NCI-H526 treated with DMSO at 0.1 percent for 48 hours (cell line): ENCODE measurements around the gene KIF6.

Source experiments
- DNase-seq: peaks from one replicate; lab custom pipeline; 2025; lab: John Stamatoyannopoulos, UW

Gene KIF6

GRCh38 chr6:39590871-39591393 lies 134.3 kb downstream of the KIF6 start:
- no peak for DNase-seq

GRCh38 chr6:39587080-39587479 lies 138.1 kb downstream of the KIF6 start:
- DNase-seq: no peak

DNA sequence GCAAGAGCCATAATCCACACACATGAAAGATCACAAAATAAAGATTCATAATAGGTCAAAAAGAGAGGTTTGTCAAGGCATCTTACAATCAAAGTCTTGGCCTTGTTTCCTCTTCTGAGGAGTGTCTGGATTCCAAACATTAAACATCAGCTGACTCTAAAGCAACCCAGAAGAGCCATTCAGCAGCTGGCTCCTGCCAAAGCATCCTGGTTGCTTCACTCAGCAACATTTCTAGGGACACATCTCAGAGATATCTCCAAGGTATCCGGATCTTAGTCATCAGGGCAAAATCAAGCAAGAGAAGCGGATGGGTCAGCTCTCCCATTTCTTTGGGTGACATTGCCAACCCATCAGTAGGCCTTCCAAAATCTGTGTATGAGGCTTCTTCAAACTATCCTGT lies 139.6 kb downstream of the KIF6 start:
- DNase-seq: no peak

GRCh38 chr6:39577446-39578165 lies 147.6 kb downstream of the KIF6 start:
- DNase-seq: no peak

- no peak for DNase-seq
Measured at GRCh38 chr6:39576556-39577303, 148.5 kb downstream of the KIF6 start.

GRCh38 chr6:39574991-39575390 lies 150.2 kb downstream of the KIF6 start:
- DNase-seq: no peak

DNA sequence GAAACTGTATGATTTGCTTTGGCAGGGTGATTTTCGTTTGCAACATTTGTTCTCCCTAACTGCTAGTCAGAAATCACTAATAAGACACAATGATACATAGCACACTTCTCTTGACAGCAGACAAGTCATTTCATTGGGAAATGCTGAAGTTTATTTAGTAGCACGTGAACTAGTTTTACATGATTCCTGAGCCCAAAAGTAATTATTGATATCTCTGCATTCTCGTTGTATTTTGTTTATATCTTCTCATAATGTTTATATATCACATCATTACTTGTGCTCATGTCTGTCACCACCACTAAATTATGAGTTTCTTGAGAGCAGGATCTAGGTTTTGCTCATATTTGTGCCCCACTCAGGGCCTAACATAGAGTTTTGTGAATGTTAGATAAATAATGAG lies 151.7 kb downstream of the KIF6 start:
- no peak for DNase-seq

DNA sequence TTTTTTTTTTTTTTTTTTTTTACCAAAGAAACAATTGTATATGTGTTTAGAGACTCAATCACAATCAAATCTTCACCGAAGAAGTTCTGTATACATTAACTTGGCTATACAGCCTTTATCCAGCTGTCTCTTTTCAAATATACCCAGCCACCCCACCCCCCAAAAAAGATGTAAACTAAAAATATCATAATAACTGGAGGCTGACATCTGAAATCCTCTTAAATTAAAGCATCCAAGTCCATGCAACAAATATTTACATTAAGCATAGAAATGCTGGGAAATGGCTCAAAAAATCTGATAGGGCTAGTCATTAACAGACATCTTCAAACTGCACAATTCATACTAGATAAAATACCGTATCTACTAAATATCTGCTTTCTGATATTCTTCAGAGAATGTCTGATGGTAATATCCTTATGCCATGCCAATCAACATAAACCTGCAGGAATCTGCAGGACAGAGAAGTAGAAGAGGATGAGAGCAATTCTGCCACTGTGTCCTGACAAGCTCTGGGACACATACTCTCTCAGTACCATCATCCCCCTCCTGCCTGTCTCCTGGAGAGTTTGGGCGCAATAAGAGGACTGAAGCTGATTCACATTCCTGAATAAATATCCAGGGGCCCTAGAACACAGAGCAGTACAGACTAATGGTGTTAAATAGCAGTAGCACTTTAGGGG lies 152.4 kb downstream of the KIF6 start:
- no peak for DNase-seq

- DNase-seq: no peak
Measured at GRCh38 chr6:39568896-39569295, 156.3 kb downstream of the KIF6 start.

DNA sequence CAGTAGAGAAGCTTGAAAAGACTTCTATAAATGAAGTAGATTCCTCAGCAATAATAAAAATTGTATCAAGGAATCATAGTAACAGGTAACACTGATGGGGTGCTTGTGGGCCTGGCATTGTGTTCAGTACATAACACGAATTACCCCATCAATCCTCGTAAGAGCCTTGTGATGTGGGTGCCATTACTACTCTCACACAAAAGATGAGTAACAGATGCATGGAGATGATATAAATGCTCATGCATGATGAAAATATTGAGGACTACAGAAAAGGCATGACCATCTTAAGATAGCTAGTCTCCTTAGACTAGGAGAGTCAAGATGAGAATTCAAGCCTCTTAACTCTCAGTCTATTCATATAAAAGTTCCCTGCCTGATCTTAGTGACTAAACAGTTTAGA lies 158.1 kb downstream of the KIF6 start:
- DNase-seq: no peak

- DNase-seq: no peak
Measured at GRCh38 chr6:39566456-39566855, 158.8 kb downstream of the KIF6 start.

GRCh38 chr6:39565956-39566355 lies 159.3 kb downstream of the KIF6 start:
- DNase-seq: no peak

GRCh38 chr6:39563566-39564311 lies 161.5 kb downstream of the KIF6 start:
- no peak for DNase-seq

GRCh38 chr6:39561536-39562266 lies 163.5 kb downstream of the KIF6 start:
- no peak for DNase-seq

DNA sequence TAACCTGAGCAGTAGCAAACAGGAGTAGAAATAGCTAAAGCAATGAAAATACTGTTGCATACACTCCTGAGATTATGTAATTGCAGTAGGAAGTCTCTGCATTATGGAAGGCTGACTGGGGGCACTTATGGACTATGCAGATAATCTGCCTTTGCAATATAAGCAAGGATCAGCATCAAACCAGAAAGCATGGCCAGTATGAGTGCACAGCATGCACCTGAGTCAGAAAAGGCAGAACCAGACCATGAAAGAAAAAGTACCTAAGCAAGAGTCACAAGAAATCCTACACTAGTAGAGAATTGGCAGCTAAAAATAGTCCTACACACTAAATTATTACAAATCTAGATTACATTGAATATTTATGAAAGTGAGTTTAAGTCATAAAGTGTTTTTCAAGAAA lies 164.3 kb downstream of the KIF6 start:
- DNase-seq: no peak

DNA sequence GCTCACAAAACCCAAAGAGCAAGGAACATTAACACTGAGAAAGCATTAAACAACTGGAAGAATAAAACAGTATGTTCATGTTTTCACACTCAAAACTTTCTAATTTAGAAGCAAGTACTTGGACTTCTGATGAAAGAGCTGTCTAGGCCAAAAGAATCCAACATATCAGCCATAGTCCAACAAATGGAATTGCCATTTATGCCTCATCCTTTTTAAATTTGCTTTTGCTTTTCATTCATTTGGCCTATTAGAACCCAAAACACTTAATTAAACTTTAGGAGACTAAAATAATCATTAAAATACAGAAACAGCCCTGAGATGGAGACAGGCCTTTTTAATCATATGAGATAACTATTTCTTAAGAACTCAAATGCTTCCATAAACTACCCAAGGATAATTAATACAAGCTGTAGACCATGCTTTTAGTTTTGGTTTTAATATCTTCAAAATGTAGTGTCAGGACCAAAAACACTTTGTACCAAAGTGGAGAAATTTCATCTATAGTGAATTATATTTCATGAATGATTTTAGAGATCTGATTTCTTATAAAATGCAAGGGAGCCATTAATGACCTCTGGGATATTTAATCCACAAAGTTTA lies 166.5 kb downstream of the KIF6 start:
- no peak for DNase-seq

- DNase-seq: no peak
Measured at GRCh38 chr6:39558079-39558478, 167.1 kb downstream of the KIF6 start.

- DNase-seq: no peak
Measured at GRCh38 chr6:39555136-39555535, 170.1 kb downstream of the KIF6 start.

- no peak for DNase-seq
Measured at GRCh38 chr6:39553860-39554802, 171.1 kb downstream of the KIF6 start.

DNA sequence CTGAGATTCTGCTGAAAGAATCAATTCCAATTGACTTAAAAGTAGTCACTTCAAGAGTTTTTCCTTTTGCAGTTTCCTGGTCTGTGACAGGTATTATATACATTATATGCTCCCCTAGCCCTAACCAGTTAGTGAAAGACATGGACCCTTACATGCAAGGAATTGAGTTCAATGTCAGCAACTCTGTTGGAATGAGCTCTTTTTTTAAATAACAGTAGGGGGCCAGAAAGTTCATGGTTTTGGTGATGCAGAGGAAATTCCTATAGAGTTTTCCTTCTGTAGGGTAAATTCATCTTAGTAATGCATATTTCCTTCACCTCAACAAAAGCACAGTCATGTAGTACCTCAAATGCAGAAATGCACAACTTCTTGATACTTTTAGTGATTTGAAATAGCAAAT lies 172.2 kb downstream of the KIF6 start:
- no peak for DNase-seq
